Fibroblast of lung (primary cell): ENCODE results near the gene CEP250.

ENCODE experiments used
- EZH2 ChIP-seq: IDR thresholded peaks from 2 replicates; pipeline ENCODE4 v1.5.1; 2012; ENCODE audit warnings: low read length, control low read depth, mild to moderate bottlenecking; ENCODE audit errors: missing control alignments
- TF ChIP-seq, protein P1 (sequence below), 2 donors: IDR thresholded peaks in 1 of 2; conservative IDR thresholded peaks in 1 of 2; 1 replicate in 1 of 2; 2 replicates in 1 of 2; pipeline ENCODE4 v1.5.1; 2011 to 2012; ENCODE audit warnings: low read length in 2 of 2, control low read depth in 1 of 2, inconsistent platforms in 1 of 2, low read depth in 1 of 2, mild to moderate bottlenecking in 1 of 2

DNA sequence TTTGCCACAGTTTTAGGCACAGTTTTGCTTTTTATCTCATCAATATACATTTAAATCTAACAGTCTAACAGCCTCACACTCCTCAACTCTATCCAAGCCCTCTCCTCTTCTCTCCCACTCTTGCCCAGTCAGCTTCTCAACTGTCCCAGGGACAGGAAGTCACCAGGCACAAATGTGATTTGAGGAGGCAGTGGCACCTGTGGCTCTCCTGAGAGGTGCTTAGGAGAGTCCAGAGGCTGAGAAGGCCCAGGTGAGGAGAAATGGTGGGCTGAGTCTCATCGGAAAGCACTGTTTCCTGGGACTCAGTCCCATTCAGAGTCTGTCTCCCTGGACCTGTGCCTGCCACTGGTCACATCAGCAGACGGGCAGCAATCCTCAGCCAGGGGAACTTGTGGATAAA, 22.1 kb upstream of the CEP250 start:
- TF ChIP-seq, protein P1, sequence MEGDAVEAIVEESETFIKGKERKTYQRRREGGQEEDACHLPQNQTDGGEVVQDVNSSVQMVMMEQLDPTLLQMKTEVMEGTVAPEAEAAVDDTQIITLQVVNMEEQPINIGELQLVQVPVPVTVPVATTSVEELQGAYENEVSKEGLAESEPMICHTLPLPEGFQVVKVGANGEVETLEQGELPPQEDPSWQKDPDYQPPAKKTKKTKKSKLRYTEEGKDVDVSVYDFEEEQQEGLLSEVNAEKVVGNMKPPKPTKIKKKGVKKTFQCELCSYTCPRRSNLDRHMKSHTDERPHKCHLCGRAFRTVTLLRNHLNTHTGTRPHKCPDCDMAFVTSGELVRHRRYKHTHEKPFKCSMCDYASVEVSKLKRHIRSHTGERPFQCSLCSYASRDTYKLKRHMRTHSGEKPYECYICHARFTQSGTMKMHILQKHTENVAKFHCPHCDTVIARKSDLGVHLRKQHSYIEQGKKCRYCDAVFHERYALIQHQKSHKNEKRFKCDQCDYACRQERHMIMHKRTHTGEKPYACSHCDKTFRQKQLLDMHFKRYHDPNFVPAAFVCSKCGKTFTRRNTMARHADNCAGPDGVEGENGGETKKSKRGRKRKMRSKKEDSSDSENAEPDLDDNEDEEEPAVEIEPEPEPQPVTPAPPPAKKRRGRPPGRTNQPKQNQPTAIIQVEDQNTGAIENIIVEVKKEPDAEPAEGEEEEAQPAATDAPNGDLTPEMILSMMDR (conservative IDR thresholded peaks at IDR 0.05 in 1 of 2, IDR thresholded peaks at IDR 0.05 in 1 of 2; ENCODE audit: low read depth in 1 of 2, low read length in 2 of 2), result no peak
- no peak for TF ChIP-seq EZH2
